Activated CD4-positive, alpha-beta T cell treated with anti-CD3 and anti-CD28 coated beads, Interleukin-2, Interleukin-6, amounts not matched to agents 100 ng/mL and 50 ng/mL, durations not matched to agents 16 hours and 8 hours (primary cell): ENCODE data around the gene FCN2.

Experiments used
- DNase-seq: peaks from one replicate; pipeline ENCODE4 v3.0.0-alpha.2; 2020

FCN2 gene

DNA sequence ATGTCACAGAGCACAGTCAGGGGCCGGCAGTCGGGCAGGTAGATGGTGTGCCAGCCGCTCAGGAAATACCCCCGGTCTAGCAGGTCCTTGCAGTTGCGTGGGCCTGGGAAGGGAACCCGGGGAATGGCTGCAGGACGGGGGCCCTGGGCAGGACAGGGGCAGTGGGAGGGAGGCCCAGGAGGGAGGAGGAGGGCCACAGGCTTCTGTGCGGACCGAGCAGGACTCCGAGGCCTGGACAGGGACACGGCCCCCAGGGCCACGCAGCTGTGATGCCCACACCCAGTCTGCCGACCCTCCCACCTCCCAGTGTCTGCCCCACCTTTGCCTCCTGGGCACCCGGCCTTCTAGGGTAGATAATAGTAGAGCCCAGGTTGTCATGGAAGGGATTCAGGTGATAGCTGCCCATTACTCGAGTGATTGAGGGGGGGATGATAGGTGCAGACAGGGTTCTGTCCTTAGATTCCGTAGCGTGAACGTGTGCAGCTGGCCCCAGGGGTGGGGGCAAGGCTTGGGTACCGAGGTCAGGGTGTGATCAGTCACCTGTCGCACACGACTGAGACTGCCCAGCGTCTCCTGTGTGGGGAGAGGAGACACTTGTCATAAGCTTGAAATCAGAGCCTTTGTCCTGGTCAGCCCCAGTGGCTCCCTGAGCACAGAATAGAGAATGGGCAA is 32.6 kb downstream of the FCN2 start:
- no peak for DNase-seq

DNA sequence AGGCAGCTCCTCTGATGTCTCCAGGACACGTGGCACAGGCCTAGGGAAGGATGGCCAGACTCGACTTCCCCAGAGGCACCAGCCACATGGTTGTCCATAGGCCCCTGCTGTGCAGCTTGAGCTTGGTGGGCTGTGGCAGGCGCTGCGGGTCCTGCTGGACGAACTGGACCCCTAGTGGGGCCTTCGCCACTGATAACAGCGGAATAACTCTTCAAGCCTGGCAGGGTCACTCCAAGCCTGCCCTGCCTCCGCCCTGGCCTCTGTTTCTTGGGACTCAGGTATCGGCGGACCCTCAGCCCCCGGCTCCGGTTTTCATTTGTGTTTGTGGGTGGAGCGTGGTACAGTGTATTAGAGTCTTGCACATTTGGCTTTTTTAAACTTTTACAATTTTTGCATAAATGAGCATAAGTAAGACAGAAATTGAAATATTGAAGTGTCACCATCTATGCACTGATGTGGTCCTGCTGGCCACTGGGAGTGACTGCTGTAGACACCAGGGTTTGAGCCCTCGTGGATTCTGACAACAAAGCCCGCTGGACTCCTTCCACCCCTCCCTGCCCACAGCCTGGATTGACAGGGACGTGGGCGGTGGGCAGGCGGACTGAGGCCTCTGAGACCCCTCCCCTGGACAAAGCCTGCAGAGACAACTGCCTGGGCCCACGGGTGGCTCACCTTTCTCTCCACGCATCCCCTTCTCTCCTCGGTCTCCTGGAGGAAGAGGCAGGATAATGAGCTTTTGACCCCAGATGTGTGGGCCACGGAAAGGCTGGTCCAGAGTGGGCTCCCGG is 33.3 kb downstream of the FCN2 start:
- no peak for DNase-seq

DNA sequence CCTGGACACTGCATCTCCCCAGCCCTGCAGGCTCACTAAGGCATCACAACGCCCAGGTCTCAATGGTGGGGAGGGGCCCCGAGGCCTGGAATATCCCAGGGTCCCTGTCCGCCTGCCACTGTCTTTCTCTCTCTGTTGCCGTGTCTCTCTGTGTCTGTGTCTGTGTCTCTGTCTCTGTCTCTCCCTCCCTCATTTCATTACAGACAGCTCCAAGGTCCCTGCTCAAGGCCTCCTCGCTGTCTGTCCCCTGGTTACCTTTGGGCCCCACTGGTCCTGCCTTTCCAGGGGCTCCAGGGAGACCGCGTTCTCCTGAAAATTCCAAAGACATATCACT is 33.9 kb downstream of the FCN2 start:
- DNase-seq: no peak

DNA sequence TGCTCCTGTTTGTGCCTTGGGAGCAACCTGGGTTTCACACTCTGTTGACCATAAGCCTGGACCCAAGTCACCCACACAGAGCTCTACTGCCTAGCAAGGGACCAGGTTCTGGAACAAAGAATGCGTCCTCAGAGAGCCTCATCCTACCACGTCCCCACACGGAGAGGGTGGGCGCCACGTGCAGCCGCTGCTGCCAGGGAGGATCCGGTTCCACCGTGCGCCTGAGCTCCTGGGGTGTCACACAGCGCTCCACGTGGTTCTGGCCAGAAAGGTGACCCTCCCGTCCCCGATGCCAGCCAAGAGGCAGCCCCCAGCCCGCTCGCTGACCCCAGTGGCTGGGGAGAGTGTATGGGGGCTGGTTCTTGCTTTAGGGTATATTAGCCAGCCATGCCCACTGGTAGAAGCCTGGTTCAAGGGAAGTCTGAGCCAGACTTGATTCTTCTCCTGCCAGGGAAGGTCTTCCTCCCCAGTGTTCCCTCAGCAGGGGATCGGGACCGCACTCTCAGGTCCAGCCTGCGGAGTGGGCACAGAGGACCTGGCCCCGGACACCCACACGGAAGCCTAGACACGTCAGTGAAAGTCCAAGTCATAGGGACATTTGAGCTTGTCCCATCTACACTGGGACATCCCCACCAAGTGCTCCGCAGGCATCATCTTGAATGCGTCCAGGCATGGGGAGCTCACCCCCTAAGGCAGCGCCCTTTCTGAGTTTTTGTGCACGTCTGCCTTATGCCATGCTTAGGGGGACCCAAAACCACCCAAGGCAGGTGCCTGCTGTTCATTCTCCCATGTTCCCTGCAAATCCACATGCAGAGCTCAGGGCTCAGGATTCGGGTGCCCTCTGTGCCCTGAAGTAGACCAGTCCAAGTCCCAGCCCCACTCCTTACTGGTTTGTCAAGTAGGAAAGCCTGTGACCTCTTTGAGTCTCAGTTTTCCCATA is 34.7 kb downstream of the FCN2 start:
- no peak for DNase-seq

DNA sequence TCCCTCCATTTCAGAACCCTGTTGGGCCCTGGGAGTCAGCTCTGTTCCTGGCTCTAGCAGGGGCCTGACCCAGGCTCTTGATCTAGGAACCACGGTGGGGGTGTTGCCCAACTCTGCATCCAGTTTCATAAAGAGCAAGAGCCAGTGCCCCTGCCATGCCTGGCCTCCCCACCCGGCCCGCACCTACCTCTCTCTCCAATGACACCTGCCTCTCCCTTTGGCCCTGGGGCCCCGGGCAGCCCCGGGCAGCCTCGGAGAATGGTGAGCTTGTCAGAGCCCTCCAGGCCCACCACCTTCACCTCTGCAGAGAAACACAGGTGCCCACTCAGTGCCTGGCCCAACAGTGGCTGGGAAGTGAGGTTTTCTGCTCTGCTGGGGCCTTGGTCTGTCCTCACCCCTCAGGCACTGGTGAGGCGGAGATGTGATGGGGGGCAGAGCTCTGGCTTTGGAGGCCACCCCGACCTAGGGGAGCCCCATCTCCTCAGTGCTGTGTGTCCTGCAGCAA is 35.6 kb downstream of the FCN2 start:
- no peak for DNase-seq

DNA sequence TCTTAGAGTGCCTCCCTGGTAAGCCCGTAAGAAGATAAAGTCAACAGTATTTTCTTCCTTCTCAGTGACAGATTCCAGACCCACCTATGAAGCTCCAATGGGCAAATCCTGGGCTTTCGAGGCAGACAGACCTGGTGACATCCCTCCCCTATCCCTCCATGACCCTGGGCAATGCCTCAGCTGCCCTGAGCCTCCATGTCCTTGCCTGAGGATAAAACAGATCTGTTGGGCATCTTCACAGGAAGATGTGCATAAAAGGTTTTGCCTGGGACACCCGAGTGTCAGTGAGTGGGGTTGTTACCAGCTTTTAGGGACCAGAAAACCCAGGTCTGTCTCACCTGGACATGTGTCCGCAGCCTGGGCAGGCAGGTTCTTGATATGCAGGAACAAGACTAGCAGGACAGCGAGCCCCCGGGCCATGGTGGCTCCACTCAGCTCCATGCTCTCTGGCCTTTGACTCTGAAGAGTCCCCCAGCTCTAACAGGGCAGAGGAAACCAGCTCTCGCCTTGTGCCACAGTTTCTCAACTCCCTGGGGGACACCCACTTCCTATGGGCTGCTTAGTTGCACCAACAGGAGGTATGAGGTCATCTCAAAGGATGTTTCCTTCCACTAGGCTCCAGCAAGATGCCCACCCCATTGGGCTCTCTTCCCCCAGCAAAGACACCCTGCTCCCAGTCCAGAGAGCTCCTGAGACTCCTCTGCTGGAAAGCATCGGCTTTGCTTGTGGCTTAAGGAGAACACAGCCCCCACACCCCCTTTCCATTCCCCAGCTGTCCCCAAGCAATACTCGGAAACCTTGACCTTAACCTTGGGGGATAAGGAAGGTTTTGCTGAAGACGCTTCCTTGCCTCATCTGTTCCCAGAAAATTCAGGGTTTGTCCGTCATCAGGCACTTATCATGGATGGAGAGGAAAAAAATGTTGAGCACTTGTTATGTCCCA is 37.1 kb downstream of the FCN2 start, which contains the start of gene FCN1:
FCN1 (minus strand) TSS at position 482 of the 943 bp plus-strand sequence; CDS start at position 441, 41 bp downstream.
- DNase-seq: no peak

DNA sequence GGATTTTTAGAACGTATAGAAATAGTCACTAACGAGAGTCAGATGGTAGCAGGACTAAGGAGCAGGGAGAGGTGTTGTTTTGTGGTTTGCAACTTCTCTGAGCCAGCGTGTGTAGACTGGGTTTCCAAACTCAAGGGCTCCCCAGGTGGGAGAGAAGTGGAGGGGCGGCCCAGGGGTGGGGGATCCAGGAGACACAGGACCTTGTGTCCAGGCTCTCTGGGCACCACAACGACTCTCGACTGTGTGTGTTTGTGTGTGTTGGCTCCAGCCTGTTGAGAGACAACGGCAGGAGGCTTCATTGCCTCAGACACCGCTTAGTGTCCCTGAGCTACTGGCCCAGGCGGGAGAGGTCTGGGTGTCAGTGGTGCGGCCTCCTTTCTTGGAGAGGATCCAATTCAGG is 38.0 kb downstream of the FCN2 start:
- DNase-seq: no peak

DNA sequence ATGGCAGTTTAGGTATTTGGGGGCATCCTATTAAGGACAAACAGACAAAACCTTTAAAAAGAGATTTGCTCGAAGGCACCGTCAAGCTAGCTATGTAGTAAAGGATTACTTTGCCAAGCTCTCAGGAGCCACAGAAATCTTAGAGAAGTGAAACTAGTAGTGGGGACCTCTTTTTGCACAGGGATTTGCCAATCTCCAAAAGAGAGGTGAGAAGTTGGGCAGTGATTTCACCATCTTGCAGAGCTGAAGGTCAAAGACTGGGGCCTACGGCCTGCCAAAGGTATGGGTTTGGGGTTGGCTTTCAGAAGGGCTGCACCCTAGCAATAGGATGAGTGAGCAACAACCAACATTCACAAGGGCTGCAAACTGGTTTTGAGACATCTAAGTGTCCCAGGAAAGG is 38.7 kb downstream of the FCN2 start:
- DNase-seq: no peak

DNA sequence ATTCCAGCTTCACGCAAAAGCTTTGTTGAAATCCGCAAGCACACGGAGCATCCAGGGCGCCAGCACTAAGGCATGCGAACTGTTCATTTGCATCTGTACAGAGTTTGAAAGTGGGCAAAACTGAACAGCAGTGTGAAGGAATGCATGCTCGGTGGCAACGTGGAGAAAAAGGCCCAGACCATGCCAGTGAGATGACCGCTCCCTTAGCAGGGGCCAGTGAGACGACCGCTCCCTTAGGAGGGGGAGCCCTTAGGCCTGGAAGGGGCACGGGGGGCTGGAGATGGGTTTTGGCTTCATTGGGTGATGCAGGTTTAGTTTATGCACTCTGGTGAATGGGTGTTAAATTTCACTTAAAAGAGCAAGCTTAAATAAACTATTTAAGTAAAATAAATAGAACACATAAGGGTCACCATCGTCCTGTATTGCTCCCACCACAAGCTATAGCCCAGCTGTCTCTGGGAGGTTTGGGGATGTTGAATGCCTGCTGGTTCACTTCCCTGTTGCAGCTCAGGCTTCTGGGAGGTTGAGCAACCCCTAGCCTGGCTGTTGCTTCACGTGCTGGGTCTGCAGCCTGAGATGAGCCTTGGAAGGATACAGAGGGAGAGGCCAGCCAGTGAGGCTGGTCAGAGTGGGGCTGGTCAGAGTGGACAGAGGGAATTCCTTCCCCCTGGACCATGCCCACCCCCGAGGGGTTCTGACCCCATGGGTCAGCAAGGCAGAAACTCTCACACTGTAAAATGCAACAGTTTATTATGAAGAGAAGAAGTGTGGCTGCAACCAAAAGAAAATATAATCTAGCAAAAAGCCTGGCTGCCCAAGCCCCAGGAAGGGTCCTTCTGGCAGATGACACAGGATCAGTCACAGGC is 41.7 kb downstream of the FCN2 start:
- no peak for DNase-seq

DNA sequence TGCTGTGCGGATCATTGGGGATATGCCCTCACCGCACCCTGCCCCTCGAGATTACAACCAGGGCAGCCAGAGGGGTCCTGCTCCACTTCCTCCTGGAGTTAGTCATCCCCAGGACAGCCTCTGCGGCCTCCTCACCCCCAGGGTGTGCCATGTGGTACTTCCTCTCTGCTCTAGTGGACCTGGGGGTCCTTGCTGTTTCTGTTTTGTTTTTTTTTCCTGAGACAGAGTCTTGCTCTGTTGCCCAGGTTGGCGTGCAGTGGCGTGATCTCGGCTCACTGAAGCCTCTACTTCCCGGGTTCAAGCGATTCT is 42.3 kb downstream of the FCN2 start:
- DNase-seq: no peak

DNA sequence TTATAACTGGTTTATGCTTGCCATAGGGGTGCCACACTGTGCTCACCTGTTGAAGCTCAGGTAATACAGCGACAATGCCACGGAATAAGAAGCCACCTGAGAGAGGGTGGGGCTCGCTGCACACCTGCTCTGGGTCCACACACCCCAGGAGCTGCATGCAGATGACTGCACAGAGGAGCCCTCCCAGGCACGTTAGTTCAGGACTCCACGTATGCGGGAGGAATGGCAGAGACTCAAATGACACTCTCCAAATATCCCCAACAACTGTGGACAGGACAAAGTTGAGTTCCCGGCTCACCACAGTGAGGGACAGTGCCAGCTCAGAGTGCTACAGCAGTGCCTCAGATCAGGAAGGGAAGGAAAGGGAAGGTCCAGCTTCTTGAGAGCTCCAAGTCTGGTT is 42.9 kb downstream of the FCN2 start:
- no peak for DNase-seq

DNA sequence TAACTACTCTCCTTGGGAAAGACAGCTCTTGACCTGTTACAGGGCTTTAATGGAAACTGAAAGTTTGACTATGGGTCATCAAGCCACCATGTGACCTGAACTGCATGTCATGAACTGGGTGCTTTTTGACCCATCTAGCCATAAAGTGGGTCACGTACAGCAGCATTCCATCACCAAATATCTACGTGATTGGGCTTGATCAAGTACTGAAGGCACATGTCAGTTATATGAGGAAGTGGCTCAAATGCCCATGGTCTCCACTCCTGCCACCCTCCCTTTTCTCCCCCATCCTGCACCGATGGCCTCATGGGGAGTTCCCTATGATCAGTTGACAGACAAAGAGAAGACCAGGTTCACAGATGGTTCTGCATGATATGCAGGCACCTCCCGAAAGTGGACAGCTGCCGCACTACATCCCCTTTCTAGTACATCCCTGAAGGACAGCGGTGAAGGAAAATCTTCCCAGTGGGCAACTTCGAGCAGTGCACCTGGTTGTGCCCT is 44.5 kb downstream of the FCN2 start:
- no peak for DNase-seq

DNA sequence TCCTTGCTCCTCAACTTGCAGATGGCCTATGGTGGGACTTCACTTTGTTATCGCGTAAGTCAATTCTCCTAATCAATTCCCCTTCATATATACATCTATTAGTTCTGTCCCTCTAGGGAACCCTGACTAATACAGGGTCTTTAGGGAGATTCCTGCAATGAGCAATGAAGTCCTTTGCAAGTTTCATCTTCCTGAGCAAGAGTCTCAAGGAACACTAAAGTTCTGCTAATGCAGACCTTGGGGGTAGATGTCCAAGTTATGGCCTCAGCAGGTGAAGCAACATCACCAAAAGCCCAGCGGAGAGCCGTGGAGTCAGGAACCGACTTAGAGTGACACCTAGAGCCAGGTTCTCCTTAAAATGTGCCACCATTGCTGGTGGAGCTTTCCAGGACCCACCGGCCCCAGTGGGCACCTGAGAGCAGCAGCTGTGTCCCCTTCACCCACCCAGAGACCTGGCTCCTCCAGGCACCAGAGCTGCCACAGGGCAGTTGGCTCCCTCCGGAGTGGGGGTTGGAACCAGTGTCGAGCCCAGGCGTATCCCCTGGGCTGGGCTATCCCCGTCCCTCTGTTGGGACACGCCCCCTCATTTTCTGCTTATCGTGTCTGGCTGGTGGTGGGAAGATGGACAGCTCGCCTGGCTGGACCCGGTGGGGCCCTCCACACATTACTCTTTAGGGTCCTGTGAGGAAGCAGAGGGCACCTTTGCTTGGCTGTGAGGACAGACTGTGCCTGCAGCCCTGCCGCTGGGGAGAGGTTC is 48.0 kb downstream of the FCN2 start:
- no peak for DNase-seq

DNA sequence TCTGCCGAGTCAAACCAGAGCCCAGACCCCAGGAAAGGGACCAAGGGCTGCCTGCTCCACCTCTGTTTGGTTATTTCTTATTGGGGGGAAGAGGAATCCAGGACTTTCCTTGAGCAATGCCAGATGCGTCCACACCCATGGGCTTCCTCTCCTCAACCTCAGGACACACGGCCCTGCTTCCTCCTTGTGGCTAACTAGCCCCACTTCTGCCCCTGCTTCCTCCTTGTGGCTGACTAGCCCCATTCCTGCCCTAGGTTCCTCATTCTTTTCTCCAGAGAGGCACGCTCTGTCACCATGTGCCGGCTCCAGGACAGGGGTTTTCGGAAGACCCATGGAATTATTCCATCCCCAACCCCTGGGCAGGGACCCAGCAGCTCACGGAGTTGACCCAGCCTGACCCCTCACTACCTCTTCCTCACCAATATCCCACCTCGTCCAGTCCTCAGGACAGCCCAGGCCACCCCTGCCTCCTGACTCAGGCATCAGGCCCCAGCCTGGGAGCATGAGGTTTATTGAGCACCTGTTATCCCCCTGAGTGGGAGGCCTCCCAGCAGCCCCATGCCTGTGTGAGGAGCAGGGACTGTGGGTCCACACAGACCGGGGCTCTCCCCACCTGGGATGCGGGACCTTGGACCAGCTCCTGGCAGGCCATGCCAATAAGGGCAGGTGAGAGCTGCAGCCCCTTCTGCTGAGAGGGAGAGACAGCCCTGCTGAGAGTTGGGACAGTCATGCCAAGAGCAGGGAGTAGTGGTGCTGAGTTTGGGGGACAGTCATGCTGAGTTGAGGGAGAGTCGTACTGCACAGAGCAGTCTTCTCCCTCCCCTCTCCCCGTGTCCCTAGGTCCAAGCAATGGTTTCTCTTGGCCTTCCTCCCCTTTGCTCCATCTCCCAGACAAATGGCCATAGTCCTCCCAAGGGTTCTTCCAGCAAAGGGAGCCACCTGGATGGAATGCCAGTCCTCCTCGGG is 48.9 kb downstream of the FCN2 start:
- no peak for DNase-seq

DNA sequence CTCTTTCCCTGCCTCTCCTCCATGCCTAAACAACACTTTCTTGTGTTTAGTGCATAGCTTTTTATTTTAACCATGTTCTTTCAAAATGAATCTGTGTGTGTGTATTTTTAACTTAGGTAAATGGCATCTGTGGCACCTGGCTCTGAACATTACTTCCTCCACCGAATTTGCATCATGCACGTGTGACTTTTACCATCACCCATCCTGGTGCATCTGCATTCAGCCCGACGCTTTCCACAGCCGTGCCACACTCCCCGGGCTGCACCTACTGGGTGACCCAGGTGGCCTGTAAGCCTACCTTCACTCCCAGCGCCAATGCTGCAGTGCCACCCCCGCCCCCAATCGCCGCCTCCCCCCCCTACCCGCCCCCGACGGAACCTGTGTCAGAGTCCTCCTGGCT is 49.8 kb downstream of the FCN2 start:
- no peak for DNase-seq

DNA sequence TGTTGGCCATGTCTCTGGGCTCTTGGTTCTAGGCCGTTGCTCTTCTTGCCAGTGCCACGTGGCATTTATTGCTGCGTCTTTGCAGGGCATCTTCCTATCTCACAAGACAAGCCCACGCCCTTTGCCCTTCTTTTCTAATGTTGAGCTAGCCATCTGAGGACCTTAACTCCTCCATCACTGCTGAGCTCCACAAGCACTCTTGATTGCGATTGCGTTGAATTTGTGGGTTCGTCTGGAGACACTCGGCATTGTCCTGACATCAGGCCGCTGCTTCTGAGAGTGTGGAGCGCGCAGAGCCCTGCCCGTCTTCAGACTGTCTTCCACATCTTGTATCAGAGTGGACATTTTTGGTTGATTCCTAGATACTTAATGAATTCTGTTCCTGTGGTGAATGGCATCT is 51.6 kb downstream of the FCN2 start:
- no peak for DNase-seq

DNA sequence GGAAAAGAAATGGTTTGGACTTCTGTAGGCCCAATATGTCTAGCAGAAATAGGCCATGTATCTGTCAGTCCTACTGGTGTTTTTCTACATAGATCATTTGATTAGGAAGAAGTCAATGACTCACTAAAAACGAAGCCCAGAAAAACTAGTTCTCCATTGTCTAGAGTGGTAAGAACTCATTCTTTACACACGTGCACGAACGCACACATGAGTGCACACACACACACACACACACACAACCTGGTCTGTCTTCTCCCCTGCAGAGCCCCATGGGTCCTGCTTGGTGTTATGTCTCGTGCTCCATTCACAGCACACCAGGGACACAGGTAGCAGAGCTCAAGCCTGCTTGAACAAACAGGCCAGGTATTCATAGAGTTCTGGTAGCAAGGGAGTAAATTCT is 52.0 kb downstream of the FCN2 start:
- no peak for DNase-seq

DNA sequence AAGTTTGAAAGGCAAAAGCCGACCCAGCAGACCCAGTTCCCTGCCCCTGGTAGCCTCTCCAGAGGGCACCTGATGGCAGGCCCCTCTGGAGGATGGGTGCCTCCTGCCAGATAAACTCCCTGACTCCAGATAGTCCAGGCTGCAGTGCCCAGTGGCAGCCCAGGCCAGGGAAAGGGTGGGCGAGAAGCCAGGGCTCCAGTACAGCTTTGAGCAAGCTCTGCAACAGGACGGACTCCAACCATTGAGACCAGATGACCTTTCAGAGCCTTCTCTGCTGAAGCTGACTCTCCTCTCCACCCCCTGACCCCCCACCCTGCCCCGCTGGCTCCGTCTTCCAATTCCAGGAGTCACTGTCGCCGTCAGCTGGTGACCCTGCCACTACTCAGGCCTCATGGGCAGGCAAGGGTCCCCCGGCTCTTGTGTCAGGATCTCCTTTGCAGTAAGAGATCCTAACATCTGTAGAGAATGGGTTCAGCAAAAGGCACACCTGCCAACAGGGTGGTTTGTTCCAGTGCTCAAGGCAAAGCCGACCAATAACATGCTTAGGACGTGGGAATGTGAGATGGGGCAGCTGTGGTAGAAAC is 52.6 kb downstream of the FCN2 start:
- DNase-seq: no peak
